Measurements from ENCODE around the gene ZNF750. TPM values are rescaled to one million over a fixed set of nuclear protein-coding genes. Genes with fewer than 3 reads are reported as not detected.

The ZNF750 gene
- total RNA-seq, 1 experiment from 2014 or later = 0.44 TPM

DNA sequence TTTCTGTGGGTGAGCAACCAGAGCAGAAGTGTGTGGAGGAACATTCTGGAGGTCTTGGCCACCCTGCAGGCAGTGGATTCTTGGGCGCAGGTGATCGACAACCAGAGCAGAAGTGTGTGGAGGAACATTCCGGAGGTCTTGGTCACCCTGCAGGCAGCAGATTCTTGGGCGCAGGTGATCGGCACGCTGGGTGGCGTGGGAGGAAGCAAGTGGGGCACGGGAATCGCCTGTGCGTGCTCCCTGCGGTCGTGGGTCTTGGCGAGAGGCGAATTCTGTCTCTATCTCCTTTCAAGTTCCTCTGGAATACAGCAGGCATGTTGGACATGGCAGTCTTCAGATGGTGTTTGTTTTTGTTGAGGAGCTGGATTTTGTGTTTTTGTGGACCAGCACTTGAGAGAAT is 30.7 kb upstream of the ZNF750 start:
- H3F3A ChIP-seq (ENCODE audit: insufficient read depth, low read depth) = peaks cover 10% of the 10 kb centered on the region
- peaks cover 18% of the 10 kb centered on the region for H3K4me1 ChIP-seq (replicated peaks; ENCODE audit: insufficient read depth)
- H3K4me3 ChIP-seq = no peak overlapping the region
- no peak for TF ChIP-seq EZH2 (IDR thresholded peaks at IDR 0.05; ENCODE audit: low read depth)
- TF ChIP-seq, protein P1, sequence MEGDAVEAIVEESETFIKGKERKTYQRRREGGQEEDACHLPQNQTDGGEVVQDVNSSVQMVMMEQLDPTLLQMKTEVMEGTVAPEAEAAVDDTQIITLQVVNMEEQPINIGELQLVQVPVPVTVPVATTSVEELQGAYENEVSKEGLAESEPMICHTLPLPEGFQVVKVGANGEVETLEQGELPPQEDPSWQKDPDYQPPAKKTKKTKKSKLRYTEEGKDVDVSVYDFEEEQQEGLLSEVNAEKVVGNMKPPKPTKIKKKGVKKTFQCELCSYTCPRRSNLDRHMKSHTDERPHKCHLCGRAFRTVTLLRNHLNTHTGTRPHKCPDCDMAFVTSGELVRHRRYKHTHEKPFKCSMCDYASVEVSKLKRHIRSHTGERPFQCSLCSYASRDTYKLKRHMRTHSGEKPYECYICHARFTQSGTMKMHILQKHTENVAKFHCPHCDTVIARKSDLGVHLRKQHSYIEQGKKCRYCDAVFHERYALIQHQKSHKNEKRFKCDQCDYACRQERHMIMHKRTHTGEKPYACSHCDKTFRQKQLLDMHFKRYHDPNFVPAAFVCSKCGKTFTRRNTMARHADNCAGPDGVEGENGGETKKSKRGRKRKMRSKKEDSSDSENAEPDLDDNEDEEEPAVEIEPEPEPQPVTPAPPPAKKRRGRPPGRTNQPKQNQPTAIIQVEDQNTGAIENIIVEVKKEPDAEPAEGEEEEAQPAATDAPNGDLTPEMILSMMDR (conservative IDR thresholded peaks at IDR 0.05) = no peak
- H3K79me2 ChIP-seq (ENCODE audit: low read depth) = peaks cover 8% of the 10 kb centered on the region; the same call in 1 of the 2 replicates
- no peaks in the 10 kb centered on the region for H3K27me3 ChIP-seq (ENCODE audit: insufficient read depth, low read depth)
- CTCF ChIA-PET = no interaction called here
- H3K4me2 ChIP-seq = no peak overlapping the region
- no peaks in the 10 kb centered on the region for H3K9me2 ChIP-seq (ENCODE audit: insufficient read depth)
- intact Hi-C loops (cut with micrococcal nuclease; ENCODE audit: unreplicated experiment) = no loop called here
- no peak overlapping the region for H3K27ac ChIP-seq
- H2AFZ ChIP-seq = no peak overlapping the region
- H3K36me3 ChIP-seq (ENCODE audit: low read depth) = no peaks in the 10 kb centered on the region
- POLR2A ChIA-PET (ENCODE audit: unreplicated experiment) = no interaction called here
- no TSS peak for BruUV-seq (replicated peaks)
- H3K9me3 ChIP-seq (ENCODE audit: insufficient read depth, low read depth) = no peaks in the 10 kb centered on the region
- H4K20me1 ChIP-seq (ENCODE audit: insufficient read depth) = no peaks in the 10 kb centered on the region
- DNase-seq = no peak

DNA sequence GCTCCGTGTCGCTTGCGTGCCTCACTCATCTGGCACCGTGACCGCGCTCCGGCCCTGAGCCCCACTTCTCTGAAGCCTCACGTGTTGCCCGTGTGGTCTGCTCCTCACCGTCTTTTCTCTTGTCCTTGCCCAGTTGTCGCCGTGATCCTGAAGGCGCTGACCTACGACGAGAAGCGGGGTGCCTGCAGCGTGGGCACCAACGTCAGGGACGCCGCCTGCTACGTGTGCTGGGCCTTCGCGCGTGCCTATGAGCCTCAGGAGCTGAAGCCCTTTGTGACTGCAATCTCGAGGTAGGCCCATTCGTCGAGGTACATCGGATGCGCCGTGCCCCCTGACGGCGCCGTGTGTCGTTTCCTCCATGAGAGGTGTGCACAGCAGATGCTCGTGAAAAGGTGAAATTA is 30.3 kb upstream of the ZNF750 start:
- no TSS peak for BruUV-seq (replicated peaks)
- Histone ChIP-seq H4K20me1 (ENCODE audit: insufficient read depth) (no peaks in the 10 kb centered on the region), H3K9me2 (ENCODE audit: insufficient read depth) (no peaks in the 10 kb centered on the region), H3K27me3 (ENCODE audit: insufficient read depth, low read depth) (no peaks in the 10 kb centered on the region), H3K79me2 (ENCODE audit: low read depth) (peaks cover 8% of the 10 kb centered on the region; the same call in 1 of the 2 replicates), H3F3A (ENCODE audit: insufficient read depth, low read depth) (peaks cover 5% of the 10 kb centered on the region), H2AFZ (no peak overlapping the region), H3K4me3 (no peak overlapping the region), H3K9me3 (ENCODE audit: insufficient read depth, low read depth) (no peaks in the 10 kb centered on the region), H3K36me3 (ENCODE audit: low read depth) (no peaks in the 10 kb centered on the region), H3K4me2 (no peak overlapping the region), H3K4me1 (replicated peaks; ENCODE audit: insufficient read depth) (peaks cover 15% of the 10 kb centered on the region), H3K27ac (no peak overlapping the region)
- POLR2A ChIA-PET (ENCODE audit: unreplicated experiment) = no interaction called here
- TF ChIP-seq EZH2 (IDR thresholded peaks at IDR 0.05; ENCODE audit: low read depth) = no peak
- TF ChIP-seq, protein P1 (conservative IDR thresholded peaks at IDR 0.05) = no peak
- CTCF ChIA-PET = no interaction called here
- no peak for DNase-seq
- intact Hi-C loops (cut with micrococcal nuclease; ENCODE audit: unreplicated experiment) = no loop called here

DNA sequence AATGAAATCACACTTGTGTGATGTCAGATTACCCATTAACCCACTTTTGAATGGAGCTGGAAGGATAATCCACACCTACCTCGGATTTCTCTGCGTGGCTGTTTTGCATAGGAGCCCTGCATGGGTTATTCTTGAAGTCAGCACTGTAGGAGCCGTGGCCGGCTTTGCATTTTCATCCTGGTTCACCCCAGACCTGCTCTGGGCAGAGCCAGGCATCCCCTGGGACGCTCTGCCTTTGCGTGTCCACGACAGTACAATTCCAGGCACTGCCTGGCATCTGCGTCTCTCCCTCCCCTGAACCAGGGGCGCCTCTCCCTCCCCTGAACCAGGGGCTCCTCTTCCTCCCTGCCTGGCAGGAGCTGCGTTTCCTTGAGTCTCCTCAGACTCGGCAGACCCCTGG is 29.7 kb upstream of the ZNF750 start:
- H3K27ac ChIP-seq = no peak overlapping the region
- POLR2A ChIA-PET (ENCODE audit: unreplicated experiment) = no interaction called here
- intact Hi-C loops (cut with micrococcal nuclease; ENCODE audit: unreplicated experiment) = no loop called here

More for the DNA sequence above, 29.7 kb upstream of the ZNF750 start:
- Histone ChIP-seq H3K4me3 (no peak overlapping the region), H3F3A (ENCODE audit: insufficient read depth, low read depth) (no peaks in the 10 kb centered on the region; the same call in 1 of the 2 replicates), H2AFZ (no peak overlapping the region), H3K79me2 (ENCODE audit: low read depth) (peaks cover 8% of the 10 kb centered on the region; the same call in 1 of the 2 replicates), H3K9me3 (ENCODE audit: insufficient read depth, low read depth) (no peaks in the 10 kb centered on the region), H3K4me2 (no peak overlapping the region), H3K27me3 (ENCODE audit: insufficient read depth, low read depth) (no peaks in the 10 kb centered on the region), H3K4me1 (replicated peaks; ENCODE audit: insufficient read depth) (peaks cover 9% of the 10 kb centered on the region), H4K20me1 (ENCODE audit: insufficient read depth) (no peaks in the 10 kb centered on the region), H3K9me2 (ENCODE audit: insufficient read depth) (no peaks in the 10 kb centered on the region), H3K36me3 (ENCODE audit: low read depth) (no peaks in the 10 kb centered on the region)
- TF ChIP-seq EZH2 (IDR thresholded peaks at IDR 0.05; ENCODE audit: low read depth) = no peak
- TF ChIP-seq, protein P1 (conservative IDR thresholded peaks at IDR 0.05) = no peak
- no TSS peak for BruUV-seq (replicated peaks)
- CTCF ChIA-PET = no interaction called here
- DNase-seq = no peak
